Measurements from ENCODE around the gene OPCML. TPM values are rescaled to one million over a fixed set of nuclear protein-coding genes. Genes with fewer than 3 reads are reported as not detected.
"Not testable (repeated sequence)": the region's sequence is repeated elsewhere in the genome, so short reads cannot be mapped to it uniquely, and the experiment has no call there.

Gene OPCML
- total RNA-seq, 4 donors from 2014 or later: 0.15 TPM; not detected in 3

- Histone ChIP-seq H3K27me3 (no peaks in the 10 kb centered on the region), H3K4me1 (no peaks in the 10 kb centered on the region), H3K27ac (no peak overlapping the region), H3K9me3 (no peaks in the 10 kb centered on the region), H3K36me3 (no peaks in the 10 kb centered on the region), H3K4me3 (no peak overlapping the region)
- no peak for DNase-seq (ENCODE audit: low spot score in 2 of 2)
- 18% methylated on average over 8 of the region's 8 CpGs for WGBS
- TF ChIP-seq EP300 (IDR thresholded peaks at IDR 0.05) (no peak), CTCF (IDR thresholded peaks at IDR 0.05) (no peak), POLR2AphosphoS5 (IDR thresholded peaks at IDR 0.05) (no peak), POLR2A (IDR thresholded peaks at IDR 0.05) (no peak)
Measured at GRCh38 chr11:132402071-132402684, 1130.1 kb downstream of the OPCML start.

- no peak for DNase-seq (ENCODE audit: low spot score in 2 of 2)
- WGBS: 95% methylated on average over 4 of the region's 4 CpGs
- Histone ChIP-seq H3K27ac (no peak overlapping the region), H3K27me3 (no peaks in the 10 kb centered on the region), H3K36me3 (no peaks in the 10 kb centered on the region), H3K9me3 (peaks cover 3% of the 10 kb centered on the region), H3K4me1 (no peaks in the 10 kb centered on the region), H3K4me3 (no peak overlapping the region)
- TF ChIP-seq EP300 (IDR thresholded peaks at IDR 0.05): no peak
- TF ChIP-seq CTCF (IDR thresholded peaks at IDR 0.05): no peak
- TF ChIP-seq POLR2AphosphoS5 (IDR thresholded peaks at IDR 0.05): no peak
- no peak for TF ChIP-seq POLR2A (IDR thresholded peaks at IDR 0.05)
Measured at GRCh38 chr11:132396318-132396717, 1136.0 kb downstream of the OPCML start.

- Histone ChIP-seq H3K9me3 (peaks cover 8% of the 10 kb centered on the region), H3K36me3 (no peaks in the 10 kb centered on the region), H3K27ac (no peak overlapping the region), H3K4me3 (no peak overlapping the region), H3K27me3 (no peaks in the 10 kb centered on the region), H3K4me1 (no peaks in the 10 kb centered on the region)
- no peak for TF ChIP-seq POLR2A (IDR thresholded peaks at IDR 0.05)
- no peak for TF ChIP-seq POLR2AphosphoS5 (IDR thresholded peaks at IDR 0.05)
- TF ChIP-seq EP300 (IDR thresholded peaks at IDR 0.05): no peak
- TF ChIP-seq CTCF (IDR thresholded peaks at IDR 0.05): no peak
- DNase-seq (ENCODE audit: low spot score in 2 of 2): no peak
Measured at GRCh38 chr11:132395434-132395833, 1136.9 kb downstream of the OPCML start.

- WGBS: 100% methylated on average over 2 of the region's 3 CpGs
- Histone ChIP-seq H3K4me3 (no peak overlapping the region), H3K27me3 (no peaks in the 10 kb centered on the region), H3K4me1 (no peaks in the 10 kb centered on the region), H3K9me3 (peaks cover 13% of the 10 kb centered on the region), H3K36me3 (no peaks in the 10 kb centered on the region), H3K27ac (no peak overlapping the region)
- TF ChIP-seq EP300 (IDR thresholded peaks at IDR 0.05): no peak
- TF ChIP-seq POLR2AphosphoS5 (IDR thresholded peaks at IDR 0.05): no peak
- TF ChIP-seq CTCF (IDR thresholded peaks at IDR 0.05): no peak
- no peak for TF ChIP-seq POLR2A (IDR thresholded peaks at IDR 0.05)
- DNase-seq (ENCODE audit: low spot score in 2 of 2): no peak
Measured at GRCh38 chr11:132379540-132379939, 1152.8 kb downstream of the OPCML start.

GRCh38 chr11:132373405-132374143 is 1158.7 kb downstream of the OPCML start:
- Histone ChIP-seq H3K4me1 (no peaks in the 10 kb centered on the region), H3K36me3 (no peaks in the 10 kb centered on the region), H3K4me3 (no peak overlapping the region), H3K27ac (no peak overlapping the region), H3K27me3 (no peaks in the 10 kb centered on the region), H3K9me3 (no peaks in the 10 kb centered on the region)
- WGBS: 92% methylated on average over 4 of the region's 4 CpGs
- no peak for TF ChIP-seq POLR2A (IDR thresholded peaks at IDR 0.05)
- TF ChIP-seq CTCF (IDR thresholded peaks at IDR 0.05): no peak
- TF ChIP-seq POLR2AphosphoS5 (IDR thresholded peaks at IDR 0.05): no peak
- no peak for TF ChIP-seq EP300 (IDR thresholded peaks at IDR 0.05)
- DNase-seq (ENCODE audit: low spot score in 2 of 2): no peak

- DNase-seq (ENCODE audit: low spot score in 2 of 2); H3K27ac ChIP-seq; H3K9me3 ChIP-seq; H3K27me3 ChIP-seq; H3K4me3 ChIP-seq; H3K4me1 ChIP-seq; H3K36me3 ChIP-seq: not testable (repeated sequence)
Measured at GRCh38 chr11:132370114-132370513, 1162.2 kb downstream of the OPCML start.

Measured in suprapubic skin (tissue), 4 donors.